Measurements from ENCODE around the gene HDLBP.
A peak's percentile ranks its signal among the peaks of the same experiment; 100 is the strongest.

The HDLBP gene

DNA sequence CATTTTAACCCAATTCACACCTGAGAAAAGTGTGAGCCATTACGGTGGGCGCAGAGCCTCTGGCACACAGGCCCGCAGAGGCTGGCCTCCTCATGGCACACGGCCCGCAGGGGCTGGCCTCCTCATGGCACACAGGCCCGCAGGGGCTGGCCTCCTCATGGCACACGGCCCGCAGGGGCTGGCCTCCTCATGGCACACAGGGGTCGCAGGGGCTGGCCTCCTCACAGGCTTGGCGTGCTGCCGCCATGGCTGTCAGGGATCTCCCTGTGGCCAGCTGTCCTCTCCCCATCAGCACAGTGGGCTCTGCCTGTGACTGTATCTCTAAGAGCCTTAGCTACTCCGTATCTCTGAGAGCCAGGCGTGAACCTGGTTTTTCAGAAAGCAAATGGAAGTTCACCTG lies 102.4 kb downstream of the HDLBP start:
- intact Hi-C loops (cut with micrococcal nuclease) = no loop called here
- no peaks in the 10 kb centered on the region for H3K36me3 Mint-ChIP-seq (ENCODE audit: low read depth)
- H3K27ac Mint-ChIP-seq = no peak overlapping the region
- H3K9me3 Mint-ChIP-seq = no peaks in the 10 kb centered on the region
- no peak overlapping the region for H3K4me3 Mint-ChIP-seq
- H3K4me1 Mint-ChIP-seq (ENCODE audit: low read depth) = no peaks in the 10 kb centered on the region
- H3K27me3 Mint-ChIP-seq = peaks cover 36% of the 10 kb centered on the region

GRCh38 chr2:241211276-241211675 lies 104.2 kb downstream of the HDLBP start:
- no peak overlapping the region for H3K4me3 Mint-ChIP-seq
- H3K36me3 Mint-ChIP-seq (ENCODE audit: low read depth) = no peaks in the 10 kb centered on the region
- intact Hi-C loops (cut with micrococcal nuclease) = no loop called here
- H3K27ac Mint-ChIP-seq = no peak overlapping the region
- no peaks in the 10 kb centered on the region for H3K4me1 Mint-ChIP-seq (ENCODE audit: low read depth)
- H3K27me3 Mint-ChIP-seq = peaks cover 25% of the 10 kb centered on the region
- H3K9me3 Mint-ChIP-seq = no peaks in the 10 kb centered on the region

DNA sequence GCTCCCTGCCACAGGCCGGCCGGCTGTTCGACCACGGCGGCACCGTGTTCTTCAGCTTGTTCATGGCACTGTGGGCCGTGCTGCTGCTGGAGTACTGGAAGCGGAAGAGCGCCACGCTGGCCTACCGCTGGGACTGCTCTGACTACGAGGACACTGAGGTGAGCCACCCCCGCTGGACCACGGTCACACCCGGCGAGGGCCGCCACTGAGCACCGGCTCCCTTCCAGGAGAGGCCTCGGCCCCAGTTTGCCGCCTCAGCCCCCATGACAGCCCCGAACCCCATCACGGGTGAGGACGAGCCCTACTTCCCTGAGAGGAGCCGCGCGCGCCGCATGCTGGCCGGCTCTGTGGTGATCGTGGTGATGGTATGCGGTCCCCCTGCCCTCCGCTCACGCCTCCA lies 106.2 kb downstream of the HDLBP start:
- Mint-ChIP-seq H3K9me3 (no peaks in the 10 kb centered on the region), H3K4me3 (no peak overlapping the region), H3K27ac (no peak overlapping the region), H3K27me3 (peaks cover 8% of the 10 kb centered on the region), H3K4me1 (ENCODE audit: low read depth) (no peaks in the 10 kb centered on the region), H3K36me3 (ENCODE audit: low read depth) (no peaks in the 10 kb centered on the region)
- intact Hi-C loops (cut with micrococcal nuclease) = no loop called here

GRCh38 chr2:241208058-241208457 lies 107.4 kb downstream of the HDLBP start:
- intact Hi-C loops (cut with micrococcal nuclease) = no loop called here
- H3K36me3 Mint-ChIP-seq (ENCODE audit: low read depth) = no peaks in the 10 kb centered on the region
- H3K4me1 Mint-ChIP-seq (ENCODE audit: low read depth) = no peaks in the 10 kb centered on the region
- H3K27ac Mint-ChIP-seq = no peak overlapping the region
- no peak overlapping the region for H3K4me3 Mint-ChIP-seq
- no peaks in the 10 kb centered on the region for H3K9me3 Mint-ChIP-seq
- H3K27me3 Mint-ChIP-seq = peaks cover 4% of the 10 kb centered on the region

DNA sequence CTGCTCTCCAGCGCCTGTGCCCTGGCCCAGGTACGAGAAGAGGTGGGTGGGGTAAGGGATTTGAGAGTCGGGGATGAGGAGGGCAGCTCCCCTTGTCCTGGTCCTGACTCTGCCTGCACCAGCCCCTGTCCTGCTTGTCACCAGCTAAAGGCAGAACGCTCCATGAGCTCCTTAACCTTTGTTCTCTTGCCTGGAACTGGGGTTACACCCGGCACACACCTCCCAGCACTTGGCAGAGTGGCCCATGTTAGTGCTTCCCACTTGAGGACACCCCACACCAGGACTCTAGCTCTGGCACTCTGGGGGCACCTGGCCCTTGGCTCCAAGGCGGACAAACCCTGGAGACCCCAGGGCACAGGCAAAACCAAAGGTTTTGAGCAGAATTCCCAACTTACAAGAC lies 107.8 kb downstream of the HDLBP start:
- Mint-ChIP-seq H3K36me3 (ENCODE audit: low read depth) (no peaks in the 10 kb centered on the region), H3K9me3 (no peaks in the 10 kb centered on the region), H3K4me1 (ENCODE audit: low read depth) (no peaks in the 10 kb centered on the region), H3K27ac (no peak overlapping the region), H3K4me3 (no peak overlapping the region), H3K27me3 (peaks cover 4% of the 10 kb centered on the region)
- intact Hi-C loops (cut with micrococcal nuclease) = no loop called here

DNA sequence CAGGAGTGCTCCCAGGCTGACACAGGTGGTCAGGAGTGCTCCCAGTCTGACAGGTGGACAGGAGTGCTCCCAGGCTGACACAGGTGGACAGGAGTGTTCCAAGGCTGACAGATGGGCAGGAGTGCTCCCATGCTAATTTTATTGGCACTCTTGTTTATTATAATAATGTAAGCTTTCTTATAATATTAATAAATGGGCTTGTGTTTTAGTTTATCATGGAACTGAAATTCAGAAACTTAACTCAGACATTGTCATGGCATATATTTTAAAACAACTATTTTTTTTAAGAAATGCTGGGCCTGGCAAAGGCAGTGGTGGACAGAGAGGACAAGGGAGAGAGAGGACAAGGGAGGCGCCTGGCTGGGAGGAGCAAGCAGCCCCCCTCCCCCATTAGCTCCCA lies 108.3 kb downstream of the HDLBP start:
- intact Hi-C loops (cut with micrococcal nuclease) = no loop called here
- Mint-ChIP-seq H3K36me3 (ENCODE audit: low read depth) (no peaks in the 10 kb centered on the region), H3K4me3 (no peak overlapping the region), H3K27ac (no peak overlapping the region), H3K9me3 (no peaks in the 10 kb centered on the region), H3K27me3 (peaks cover 4% of the 10 kb centered on the region), H3K4me1 (ENCODE audit: low read depth) (no peaks in the 10 kb centered on the region)

DNA sequence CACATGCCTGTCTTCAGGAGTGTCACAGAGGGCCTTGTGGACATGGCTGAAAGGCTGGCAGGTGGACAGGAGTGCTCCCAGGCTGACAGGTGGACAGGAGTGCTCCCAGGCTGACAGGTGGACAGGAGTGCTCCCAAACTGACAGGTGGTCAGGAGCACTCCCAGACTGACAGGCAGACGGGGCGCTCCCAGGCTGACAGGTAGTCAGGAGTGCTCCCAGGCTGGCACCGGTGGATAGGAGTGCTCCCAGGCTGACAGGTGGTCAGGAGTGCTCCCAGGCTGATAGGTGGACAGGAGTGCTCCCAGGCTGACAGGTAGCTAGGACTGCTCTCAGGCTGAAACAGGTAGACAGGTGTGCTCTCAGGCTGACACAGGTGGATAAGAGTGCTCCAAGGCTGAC lies 110.4 kb downstream of the HDLBP start:
- Mint-ChIP-seq H3K27me3 (no peaks in the 10 kb centered on the region), H3K4me1 (ENCODE audit: low read depth) (peaks cover 7% of the 10 kb centered on the region), H3K27ac (peak overlapping the region; percentile 38), H3K36me3 (ENCODE audit: low read depth) (no peaks in the 10 kb centered on the region), H3K4me3 (no peak overlapping the region), H3K9me3 (no peaks in the 10 kb centered on the region)
- intact Hi-C loops (cut with micrococcal nuclease) = no loop called here

GRCh38 chr2:241204490-241204889 lies 111.0 kb downstream of the HDLBP start:
- intact Hi-C loops (cut with micrococcal nuclease) = no loop called here
- Mint-ChIP-seq H3K4me3 (no peak overlapping the region), H3K9me3 (no peaks in the 10 kb centered on the region), H3K36me3 (ENCODE audit: low read depth) (no peaks in the 10 kb centered on the region), H3K27ac (peak overlapping the region; percentile 38), H3K27me3 (no peaks in the 10 kb centered on the region), H3K4me1 (ENCODE audit: low read depth) (peaks cover 7% of the 10 kb centered on the region)

GRCh38 chr2:241204010-241204384 lies 111.5 kb downstream of the HDLBP start:
- intact Hi-C loops (cut with micrococcal nuclease) = no loop called here
- no peaks in the 10 kb centered on the region for H3K36me3 Mint-ChIP-seq (ENCODE audit: low read depth)
- no peak overlapping the region for H3K27ac Mint-ChIP-seq
- peaks cover 7% of the 10 kb centered on the region for H3K4me1 Mint-ChIP-seq (ENCODE audit: low read depth)
- no peaks in the 10 kb centered on the region for H3K27me3 Mint-ChIP-seq
- H3K4me3 Mint-ChIP-seq = no peak overlapping the region
- H3K9me3 Mint-ChIP-seq = no peaks in the 10 kb centered on the region

- H3K36me3 Mint-ChIP-seq (ENCODE audit: low read depth) = no peaks in the 10 kb centered on the region
- no peaks in the 10 kb centered on the region for H3K9me3 Mint-ChIP-seq
- no peak overlapping the region for H3K27ac Mint-ChIP-seq
These were observed 112.1 kb downstream of the HDLBP start for GRCh38 chr2:241203218-241204009.

GRCh38 chr2:241202681-241203080 lies 112.8 kb downstream of the HDLBP start:
- intact Hi-C loops (cut with micrococcal nuclease) = no loop called here
- Mint-ChIP-seq H3K27ac (no peak overlapping the region), H3K27me3 (no peaks in the 10 kb centered on the region), H3K4me1 (ENCODE audit: low read depth) (peaks cover 7% of the 10 kb centered on the region), H3K4me3 (no peak overlapping the region), H3K36me3 (ENCODE audit: low read depth) (no peaks in the 10 kb centered on the region), H3K9me3 (no peaks in the 10 kb centered on the region)

More at GRCh38 chr2:241203218-241204009, 112.1 kb downstream of the HDLBP start:
- Mint-ChIP-seq H3K27me3 (no peaks in the 10 kb centered on the region), H3K4me3 (no peak overlapping the region), H3K4me1 (ENCODE audit: low read depth) (peaks cover 7% of the 10 kb centered on the region)
- intact Hi-C loops (cut with micrococcal nuclease) = no loop called here

DNA sequence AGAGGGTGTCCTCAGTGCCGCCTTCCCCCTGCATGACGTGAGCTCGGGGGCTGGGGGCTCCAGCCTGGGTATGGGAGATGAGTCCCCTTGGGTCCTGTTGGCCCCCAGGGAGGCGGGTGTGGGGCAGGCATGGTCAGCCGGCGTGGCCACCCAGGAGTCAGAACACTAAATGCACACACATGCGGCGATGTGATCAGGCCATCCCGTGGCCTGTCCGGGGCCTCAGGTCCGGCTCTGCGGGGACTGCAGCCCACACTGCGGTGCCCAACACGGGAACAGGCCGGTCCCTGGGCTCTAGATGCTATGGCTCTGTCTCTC lies 113.2 kb downstream of the HDLBP start:
- Mint-ChIP-seq H3K4me3 (no peak overlapping the region), H3K9me3 (no peaks in the 10 kb centered on the region), H3K4me1 (ENCODE audit: low read depth) (peaks cover 7% of the 10 kb centered on the region), H3K36me3 (ENCODE audit: low read depth) (no peaks in the 10 kb centered on the region), H3K27me3 (no peaks in the 10 kb centered on the region), H3K27ac (no peak overlapping the region)
- intact Hi-C loops (cut with micrococcal nuclease) = no loop called here

DNA sequence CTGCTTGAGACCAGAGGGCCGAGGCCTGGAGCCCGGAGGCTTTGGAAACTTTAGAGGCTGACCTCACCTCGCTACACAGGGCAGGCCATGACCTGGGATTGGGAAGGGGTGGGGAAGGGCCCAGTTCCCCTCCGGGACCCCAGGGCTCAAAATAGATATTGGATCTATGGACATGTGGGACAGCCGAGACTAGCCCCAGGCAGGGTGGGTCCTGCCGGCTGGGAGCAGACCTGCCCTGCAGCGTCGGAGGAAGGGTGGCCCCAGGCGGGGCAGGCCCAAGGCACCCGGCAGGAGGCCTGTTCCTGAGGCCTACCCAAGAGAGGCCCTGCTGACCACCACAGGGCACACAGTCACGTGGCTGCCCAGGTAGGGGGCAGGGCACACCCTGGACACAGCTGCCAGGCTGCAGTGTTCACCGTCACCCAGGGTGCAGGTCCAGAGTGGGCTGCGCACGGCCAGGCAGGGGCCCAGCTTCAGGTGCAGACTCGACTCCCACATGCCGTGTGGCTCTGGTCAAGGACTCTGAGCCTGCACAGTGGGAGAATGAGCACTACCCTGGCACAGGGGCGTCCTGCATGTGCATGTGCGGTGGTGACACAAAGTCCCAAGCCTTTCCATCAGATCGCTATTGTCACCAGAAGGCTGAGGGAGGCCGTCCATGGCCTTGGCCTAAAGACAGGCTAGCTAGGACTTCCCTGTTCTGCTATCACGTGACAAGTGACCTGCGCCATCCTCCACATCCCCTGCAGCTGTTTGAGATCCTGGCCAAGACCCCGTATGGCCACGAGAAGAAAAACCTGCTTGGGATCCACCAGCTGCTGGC lies 113.8 kb downstream of the HDLBP start:
- no peaks in the 10 kb centered on the region for H3K9me3 Mint-ChIP-seq
- H3K27ac Mint-ChIP-seq = no peak overlapping the region
- H3K4me3 Mint-ChIP-seq = no peak overlapping the region
- peaks cover 7% of the 10 kb centered on the region for H3K4me1 Mint-ChIP-seq (ENCODE audit: low read depth)
- no peaks in the 10 kb centered on the region for H3K27me3 Mint-ChIP-seq
- no peaks in the 10 kb centered on the region for H3K36me3 Mint-ChIP-seq (ENCODE audit: low read depth)
- intact Hi-C loops (cut with micrococcal nuclease) = no loop called here

- Mint-ChIP-seq H3K4me1 (ENCODE audit: low read depth) (peaks cover 7% of the 10 kb centered on the region), H3K27ac (no peak overlapping the region), H3K36me3 (ENCODE audit: low read depth) (no peaks in the 10 kb centered on the region)
These were observed 114.6 kb downstream of the HDLBP start for GRCh38 chr2:241200822-241201395.

More at GRCh38 chr2:241200822-241201395, 114.6 kb downstream of the HDLBP start:
- Mint-ChIP-seq H3K27me3 (no peaks in the 10 kb centered on the region), H3K9me3 (no peaks in the 10 kb centered on the region), H3K4me3 (no peak overlapping the region)
- intact Hi-C loops (cut with micrococcal nuclease) = no loop called here

Measured in dendritic cell treated with granulocyte-macrophage colony-stimulating factor and Interleukin-4, amounts not matched to agents 40 ng/mL and 50 ng/mL, for 4 days (primary cell).